Stimulated activated CD4-positive, alpha-beta T cell treated with anti-CD3 and anti-CD28 coated beads, Interleukin-12 subunit alpha, Interleukin-12 subunit beta, amount 100 ng/mL, for 24 hours (primary cell): Measurements from ENCODE around the gene RAB40C.

Source experiments
- DNase-seq, 2 experiments: peaks; one replicate each; pipeline ENCODE4 v3.0.0-alpha.2; 2020; ENCODE audit warnings: low read depth in 2 of 2

Gene RAB40C

DNA sequence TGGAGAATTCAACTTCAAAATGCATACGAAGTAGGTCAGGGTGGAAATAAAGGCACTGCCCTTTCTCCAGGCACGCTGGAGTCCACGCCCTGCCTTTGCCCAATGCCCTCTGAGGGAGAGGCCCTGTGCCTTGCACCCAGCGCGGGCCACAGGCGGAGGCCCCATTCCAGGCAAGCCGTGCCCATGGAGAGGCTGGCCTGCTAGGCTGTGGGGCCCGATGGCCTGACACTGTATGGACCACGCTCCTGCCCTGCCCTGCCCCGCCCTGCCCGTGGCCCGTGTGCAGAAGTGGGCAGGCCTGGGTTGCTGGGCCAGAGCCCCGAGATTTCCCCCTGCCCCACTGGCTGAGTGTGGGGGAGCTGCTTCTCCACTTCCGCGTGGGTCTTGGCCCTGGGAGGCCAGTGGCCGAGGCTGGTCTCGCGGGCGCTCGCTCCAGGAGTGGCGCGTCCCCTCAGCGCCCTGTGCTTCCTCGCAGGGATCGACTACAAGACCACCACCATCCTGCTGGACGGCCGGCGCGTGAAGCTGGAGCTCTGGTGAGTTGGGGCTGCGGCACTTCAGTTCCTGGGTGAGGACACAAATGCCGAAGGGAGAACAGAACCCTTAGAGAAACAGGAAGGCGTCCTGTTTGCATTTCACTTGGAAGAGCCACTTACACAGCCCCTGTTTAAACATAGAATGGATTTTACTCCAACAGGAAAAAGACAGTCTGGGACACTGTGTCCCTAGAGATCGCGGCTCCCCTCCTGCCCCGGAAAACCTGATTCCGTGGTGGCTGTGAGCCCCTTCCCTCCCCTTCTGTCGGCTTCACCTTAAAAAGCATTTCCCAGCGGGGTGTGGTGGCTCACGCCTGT lies 27.1 kb downstream of the RAB40C start:
- DNase-seq, result no peak

DNA sequence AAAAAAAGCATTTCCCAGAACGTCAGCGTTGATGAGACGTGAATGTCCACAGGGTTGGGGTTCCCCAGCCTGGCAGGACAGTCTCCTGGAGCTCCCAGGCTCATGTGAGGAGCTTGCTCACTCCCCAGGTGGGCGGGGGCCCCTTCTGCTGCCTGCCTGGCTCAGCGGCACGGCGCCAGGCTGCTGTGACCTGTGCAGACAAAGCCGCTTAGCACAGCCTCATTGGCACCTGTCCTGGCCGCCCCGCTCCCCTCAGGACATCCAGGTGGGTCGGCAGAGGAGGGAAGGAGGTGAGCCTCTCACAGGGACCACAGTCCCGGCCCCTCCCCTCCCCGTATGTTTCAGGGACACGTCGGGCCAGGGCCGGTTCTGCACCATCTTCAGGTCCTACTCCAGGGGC lies 28.0 kb downstream of the RAB40C start:
- DNase-seq, result no peak

DNA sequence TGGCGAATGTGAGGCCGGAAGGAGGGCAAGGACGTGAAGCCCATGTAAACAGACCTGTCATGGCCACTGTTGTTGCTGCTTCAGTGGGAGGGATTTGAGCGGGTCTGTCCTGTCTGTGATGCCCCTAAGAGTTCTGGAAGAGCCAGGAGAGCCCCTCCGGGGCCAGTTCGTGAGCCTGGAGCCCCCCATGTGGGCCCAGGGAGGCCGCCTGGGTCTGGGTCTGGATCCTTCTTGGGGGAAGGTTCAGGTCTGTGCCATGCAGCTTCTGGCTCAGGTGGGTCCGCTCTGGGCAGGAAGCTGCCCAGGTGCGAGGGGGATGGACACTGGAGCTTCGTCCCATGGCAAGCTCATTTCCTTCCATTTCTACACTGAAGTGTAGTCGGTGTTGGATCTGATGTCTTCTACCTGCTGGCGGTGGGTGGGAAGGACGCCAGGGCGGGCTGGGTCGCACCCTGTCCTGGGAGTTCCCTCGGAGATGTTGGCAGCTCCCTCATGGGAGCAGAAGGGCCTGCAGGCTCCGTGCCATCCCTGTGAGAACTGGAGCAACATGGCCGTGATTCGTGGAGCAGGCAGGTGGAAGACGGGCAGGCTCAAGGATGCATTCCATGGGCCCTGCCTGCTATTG lies 29.7 kb downstream of the RAB40C start:
- no peak for DNase-seq

DNA sequence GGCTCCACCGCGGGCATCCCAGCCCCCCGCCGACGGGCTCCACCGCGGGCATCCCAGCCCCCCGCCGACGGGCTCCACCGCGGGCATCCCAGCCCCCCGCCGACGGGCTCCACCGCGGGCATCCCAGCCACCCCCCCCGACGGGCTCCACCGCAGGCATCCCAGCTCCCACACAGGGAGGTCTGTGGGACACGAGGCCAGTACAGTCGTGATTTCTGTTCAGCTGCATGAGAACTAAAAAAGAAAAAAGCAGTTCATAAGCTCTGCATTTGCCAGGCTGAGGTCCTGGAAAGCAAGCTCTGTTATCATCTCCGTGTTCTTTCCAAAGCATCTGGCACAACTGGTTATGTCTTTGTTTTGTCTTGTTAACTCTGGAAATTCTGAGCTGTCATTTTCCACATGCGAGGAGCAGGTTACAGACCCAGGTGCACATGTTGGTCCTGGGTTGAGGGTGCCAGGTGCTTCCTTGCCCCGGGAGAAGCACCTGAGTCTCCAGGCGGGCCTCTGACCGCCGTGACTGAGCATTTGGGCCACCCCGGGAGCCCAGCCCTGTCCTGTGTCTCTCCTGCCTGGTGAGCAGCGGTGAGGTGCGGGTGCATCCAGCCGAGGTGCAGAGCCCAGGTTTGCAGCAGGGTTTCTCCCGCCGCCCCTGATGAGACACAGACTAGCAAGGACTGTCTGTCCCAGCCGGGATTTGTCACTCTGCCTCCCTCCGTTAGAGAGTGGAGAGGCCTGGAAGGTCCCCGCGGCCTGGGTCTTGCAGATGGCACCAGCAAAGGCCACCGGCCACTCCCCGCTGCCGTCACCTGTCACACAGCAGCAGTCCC lies 31.0 kb downstream of the RAB40C start:
- no peak for DNase-seq

DNA sequence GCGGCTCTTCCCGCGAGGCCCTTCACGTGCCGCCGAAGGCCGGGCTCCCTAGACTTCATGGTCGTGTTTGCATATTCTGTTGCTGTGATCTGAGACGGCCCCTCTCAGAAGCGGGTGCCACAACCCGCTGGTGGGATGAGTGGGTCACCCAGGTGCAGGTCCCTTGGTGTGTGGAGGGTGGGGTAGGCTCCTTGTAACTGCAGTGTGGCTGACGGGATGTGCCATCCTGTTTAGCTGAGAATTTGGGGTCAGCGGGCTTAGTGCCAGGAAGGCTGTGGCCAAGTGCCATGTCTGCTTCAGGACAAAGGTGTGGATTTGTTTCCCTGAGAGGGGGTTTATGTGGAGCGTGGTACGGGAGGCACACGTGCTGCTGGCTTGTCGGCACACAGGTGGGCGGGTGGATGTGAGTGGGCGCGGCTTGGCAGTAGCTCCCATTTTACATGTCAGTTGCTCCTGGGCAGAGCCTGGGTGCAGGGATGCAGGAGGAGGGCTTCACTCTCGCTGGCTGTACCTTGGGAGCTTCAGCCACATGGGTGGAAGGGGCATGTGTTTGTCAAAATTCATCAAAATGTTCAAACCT lies 31.8 kb downstream of the RAB40C start:
- DNase-seq, result no peak

DNA sequence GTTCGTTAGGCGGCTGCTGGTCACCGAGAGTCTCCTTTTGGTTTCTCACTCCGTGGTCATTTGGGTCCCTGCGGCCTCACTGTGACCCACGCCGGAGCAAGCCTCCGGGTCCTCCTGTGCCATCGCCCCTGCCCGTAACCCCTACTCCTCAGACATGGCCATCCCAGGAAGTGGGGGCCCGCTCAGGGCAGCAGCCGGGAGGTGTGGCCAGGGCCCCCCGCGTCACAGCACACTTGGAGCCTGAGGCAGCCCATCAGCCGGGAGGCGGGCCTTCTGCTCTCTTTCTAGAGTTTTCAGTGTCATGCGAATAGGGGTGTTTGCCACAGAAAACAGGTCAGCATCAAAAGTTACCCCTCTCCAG lies 33.0 kb downstream of the RAB40C start:
- DNase-seq, result no peak

DNA sequence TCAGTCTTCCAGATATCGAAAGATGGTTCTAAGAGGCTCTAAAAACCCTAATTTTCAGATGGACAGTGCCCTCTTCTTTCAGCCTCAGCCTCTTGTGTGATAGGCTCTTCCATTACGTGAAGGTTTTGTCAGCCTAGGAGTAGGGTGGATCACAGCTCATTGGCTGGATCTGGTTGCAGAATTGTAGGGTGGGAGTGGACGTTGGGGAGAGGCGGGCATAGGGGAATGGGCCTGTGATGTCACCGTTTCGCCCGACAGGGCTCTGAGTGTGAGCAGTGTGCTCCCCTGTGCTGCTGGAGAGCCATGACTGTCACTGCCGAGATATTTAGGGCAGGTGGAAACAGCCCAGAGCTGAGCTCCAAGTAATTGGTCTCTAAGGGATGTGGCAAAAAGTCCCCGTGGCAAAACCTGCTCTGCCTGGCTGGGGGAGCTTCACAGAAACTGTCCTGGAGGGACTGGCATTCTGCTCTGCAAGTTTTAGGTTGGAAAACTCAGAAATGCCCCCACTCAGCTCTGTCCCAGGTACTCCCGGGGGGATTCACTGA lies 34.7 kb downstream of the RAB40C start:
- DNase-seq, result no peak

DNA sequence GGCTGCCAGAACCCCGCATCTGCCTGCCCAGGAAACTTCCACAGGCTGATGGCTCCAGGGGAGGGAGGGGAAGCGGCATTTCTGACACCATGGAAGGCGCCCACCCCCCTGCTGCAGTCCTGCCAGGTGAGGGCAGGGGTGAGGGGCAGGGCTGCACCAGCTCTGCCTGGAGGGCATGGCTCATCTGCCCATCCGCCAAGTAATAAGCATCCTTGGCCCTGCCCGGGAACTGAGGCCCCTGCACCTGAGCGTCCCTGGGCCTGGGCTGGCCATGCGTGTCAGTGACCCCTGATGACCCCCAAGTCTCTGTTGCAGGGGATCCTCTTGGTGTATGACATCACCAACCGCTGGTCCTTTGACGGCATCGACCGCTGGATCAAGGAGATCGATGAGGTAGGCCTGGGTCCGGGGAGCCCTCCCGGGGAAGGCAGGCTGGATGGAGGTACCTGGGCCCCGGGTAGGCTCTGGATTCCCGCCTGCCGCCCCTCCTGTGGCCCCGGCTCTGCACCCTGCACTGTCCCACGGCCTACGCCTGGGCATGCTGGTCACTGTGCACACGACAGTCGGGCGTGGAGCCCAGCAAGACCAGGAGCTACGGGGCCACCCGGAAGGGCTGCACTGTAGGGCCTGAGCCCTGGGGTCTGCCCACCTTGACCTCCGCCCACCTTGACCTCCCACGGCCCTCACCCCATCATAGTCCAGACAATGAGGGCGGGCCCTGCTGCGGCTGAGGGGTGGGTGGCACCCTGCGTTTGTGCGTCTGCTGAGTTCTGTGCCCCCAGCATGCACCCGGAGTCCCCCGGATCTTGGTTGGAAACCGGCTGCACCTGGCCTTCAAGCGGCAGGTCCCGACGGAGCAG lies 35.5 kb downstream of the RAB40C start:
- no peak for DNase-seq

DNA sequence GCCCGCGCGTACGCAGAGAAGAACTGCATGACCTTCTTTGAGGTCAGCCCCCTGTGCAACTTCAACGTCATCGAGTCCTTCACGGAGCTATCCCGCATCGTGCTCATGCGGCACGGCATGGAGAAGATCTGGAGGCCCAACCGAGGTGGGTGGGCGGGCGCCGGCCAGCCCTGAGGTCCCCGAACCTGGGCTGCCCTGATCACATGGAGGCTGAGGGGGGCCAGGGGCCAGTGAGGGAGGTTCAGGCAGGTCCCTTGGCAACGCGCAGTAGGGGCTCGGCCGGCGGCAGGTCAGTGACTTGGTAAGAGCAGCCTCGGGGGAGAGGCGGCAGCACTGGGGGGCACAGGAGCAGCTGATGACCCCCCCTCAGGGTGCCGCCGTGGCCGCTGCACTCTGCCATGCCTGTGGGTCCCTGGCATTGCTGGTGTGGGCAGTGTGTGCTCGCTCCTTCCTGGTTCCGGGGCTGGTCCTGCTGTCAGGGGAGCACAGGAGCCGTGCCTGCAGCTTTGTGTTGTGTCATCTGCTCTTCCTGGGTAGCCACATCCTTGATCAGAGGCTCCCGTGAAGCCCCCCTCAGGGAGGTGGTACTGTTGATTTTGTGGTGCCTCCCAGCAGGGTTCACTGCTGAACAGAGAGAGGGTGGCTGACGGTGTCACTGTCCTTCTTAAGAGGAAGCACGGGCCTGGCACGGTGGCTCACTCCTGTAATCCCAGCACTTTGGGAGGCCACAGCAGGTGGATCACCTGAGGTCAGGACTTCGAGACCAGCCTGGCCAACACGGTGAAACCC lies 36.3 kb downstream of the RAB40C start:
- no peak for DNase-seq

DNA sequence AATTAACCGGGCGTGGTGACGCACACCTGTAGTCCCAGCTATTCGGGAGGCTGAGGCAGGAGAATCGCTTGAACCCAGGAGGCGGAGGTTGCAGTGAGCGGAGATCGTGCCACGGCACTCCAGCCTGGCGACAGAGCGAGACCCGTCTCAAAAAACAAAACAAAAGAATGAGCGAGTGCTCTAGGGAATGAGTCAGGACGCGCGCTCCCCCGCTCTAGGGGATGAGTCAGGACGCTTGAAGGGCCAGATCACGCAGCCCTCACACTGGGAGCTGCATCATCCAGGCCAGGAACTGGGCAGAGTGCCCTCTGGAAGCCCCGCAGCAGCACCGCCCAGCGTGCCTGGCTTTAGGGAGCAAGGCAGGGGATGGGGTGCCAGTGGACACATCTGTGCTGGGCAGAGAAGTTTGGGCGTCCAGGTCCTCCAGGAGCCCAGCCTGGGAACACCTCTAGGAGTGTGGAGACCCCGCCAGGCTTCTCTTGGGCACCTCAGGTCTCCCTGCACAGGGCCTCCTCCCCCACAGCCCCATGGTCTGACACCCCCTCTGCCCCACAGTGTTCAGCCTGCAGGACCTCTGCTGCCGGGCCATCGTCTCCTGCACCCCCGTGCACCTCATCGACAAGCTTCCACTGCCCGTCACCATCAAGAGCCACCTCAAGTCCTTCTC lies 37.1 kb downstream of the RAB40C start:
- DNase-seq, result no peak

DNA sequence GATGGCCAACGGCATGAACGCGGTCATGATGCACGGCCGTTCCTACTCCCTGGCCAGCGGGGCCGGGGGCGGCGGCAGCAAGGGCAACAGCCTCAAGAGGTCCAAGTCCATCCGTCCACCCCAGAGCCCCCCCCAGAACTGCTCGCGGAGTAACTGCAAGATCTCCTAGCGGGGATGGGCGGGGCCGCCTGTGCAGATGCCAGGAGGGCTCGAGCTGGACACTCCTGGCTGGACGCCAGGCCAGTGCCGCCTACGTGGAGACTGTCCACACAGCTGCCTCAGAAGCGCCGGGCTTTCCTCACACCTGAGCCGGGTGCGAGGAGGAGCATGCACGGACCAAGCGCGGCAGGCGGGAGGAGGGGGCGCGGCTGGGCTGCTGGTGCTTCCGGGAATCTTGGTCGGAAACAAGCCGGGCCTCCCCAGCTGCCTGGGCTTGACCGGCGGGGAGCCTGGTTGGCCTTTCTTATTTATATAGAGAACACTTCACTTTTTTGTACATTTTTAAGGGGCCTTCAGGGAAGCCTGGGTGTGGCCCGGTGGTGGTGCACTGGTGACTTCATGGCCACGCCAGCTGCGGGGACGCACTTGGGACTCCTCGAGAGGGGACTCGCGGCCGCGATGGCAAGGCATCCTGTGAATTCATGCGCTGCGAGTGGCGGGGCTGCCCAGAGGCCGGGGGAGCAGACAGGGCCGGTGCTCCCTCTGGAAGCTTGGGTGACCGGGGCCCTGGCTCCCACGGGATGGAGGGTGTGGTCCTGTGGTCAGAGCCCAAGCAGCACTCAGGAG lies 37.8 kb downstream of the RAB40C start:
- DNase-seq, result no peak

DNA sequence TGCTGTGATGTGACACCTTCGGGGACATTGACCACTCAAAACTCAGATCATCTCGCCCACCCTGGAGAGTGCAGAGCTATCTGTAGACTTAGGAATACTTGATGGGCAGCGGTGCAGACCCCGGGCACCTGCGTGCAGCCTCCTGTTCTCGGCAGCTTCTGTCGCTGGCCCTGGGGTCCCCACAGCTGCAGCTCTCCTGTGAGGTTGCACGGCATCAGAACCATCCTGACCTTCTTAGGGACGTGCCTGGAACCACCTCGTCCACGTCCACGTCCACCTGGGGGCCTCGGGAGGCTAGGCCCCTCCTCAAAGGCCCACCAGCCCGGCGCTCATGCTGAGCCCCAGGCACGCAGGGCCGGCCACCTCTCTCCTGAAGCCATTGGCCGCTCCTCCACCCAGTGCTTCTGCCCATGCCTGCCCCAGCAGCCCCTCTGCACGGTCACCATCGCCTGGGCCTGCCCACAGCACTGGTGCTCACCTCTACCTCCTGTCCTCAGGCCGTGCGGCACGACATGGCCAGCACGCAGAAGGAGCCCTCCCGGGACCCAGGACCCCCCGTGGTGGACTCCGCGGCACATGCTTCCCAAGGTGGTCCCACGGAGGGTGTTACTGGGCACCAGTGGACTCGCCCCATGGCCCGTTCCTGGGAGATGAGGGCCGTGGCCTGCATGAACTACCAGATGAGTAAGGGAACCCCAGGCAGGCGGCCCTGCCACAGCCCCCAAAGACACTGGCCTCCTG lies 38.6 kb downstream of the RAB40C start:
- DNase-seq, result no peak

DNA sequence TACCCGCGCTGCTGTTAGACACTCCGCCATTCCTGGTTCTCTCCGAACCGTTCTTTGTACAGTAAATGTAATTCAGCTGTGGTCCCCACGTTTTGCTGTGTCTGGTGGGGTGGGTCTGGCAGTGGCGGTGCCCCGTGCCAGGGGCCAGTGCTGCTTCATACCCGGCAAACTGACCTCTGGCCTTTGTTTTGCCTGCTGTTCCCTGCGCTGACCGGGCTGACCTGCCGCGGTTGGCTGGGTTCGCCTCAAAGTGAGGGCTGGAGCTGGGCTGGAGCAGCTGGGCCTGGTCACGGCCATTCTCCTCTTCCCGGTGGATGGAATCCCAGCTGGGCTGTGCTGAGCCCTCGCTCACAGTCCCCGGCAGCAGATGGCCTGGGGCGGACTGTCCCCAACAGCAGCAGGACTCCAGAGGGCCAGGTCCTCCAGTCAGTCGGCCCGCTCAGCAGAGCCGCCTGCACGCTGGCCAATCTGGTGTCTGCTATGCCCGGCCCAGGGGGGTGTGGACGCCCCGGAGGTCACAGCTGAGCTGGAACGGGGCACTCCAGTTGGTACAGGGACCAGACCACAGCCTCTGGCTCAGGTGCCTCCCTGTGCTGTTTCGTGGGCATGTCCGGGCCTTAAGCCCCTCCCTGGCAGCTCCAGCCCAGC lies 39.4 kb downstream of the RAB40C start:
- DNase-seq, result no peak

DNA sequence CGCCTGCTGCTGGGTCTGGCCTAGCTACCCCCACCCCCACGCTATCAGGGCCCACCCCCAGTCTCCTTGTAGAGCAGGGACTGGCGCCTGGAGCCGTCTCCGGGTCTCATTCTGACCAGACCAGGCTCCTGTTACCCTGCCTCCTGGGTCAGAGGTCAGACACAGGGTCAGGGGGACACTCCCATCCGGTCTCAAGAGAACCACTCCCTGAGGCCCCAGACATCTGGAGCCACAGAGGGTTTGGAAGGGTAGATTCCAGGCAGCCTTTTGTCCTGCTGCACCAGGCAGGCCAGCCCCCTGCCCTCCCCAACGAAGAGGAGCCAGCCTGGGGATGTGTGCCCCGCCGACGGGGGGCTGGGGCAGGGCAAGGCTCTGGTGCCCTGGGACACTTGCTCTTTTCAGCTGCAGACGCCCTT lies 40.0 kb downstream of the RAB40C start:
- no peak for DNase-seq

DNA sequence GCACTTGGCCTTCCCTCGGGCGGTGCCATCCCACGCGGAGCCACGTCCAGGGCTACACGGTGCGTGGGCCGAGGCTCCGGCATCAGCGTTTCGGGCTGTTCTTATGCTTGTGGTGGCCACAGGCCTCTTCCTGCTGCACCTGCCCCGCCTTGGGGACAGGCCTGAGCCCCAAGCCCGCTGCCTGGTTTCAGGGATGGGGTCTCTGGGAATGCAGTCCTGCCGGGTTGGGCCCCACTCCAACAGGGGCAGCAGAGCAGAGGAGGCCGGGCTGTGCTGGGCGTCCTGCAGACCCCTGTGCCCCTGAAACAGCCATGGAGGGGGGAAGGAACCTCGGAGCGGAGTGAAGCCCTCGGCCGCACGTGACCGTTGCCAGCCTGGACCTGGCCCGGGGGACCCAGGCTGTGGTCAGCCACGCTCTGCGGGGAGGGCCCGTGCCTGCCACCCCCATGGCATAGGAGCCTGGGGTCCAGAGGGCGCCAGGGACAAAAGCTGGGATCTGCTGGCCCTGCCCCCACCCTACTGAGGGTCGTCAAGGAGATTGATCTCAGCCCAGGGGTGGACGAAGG lies 40.5 kb downstream of the RAB40C start:
- no peak for DNase-seq

DNA sequence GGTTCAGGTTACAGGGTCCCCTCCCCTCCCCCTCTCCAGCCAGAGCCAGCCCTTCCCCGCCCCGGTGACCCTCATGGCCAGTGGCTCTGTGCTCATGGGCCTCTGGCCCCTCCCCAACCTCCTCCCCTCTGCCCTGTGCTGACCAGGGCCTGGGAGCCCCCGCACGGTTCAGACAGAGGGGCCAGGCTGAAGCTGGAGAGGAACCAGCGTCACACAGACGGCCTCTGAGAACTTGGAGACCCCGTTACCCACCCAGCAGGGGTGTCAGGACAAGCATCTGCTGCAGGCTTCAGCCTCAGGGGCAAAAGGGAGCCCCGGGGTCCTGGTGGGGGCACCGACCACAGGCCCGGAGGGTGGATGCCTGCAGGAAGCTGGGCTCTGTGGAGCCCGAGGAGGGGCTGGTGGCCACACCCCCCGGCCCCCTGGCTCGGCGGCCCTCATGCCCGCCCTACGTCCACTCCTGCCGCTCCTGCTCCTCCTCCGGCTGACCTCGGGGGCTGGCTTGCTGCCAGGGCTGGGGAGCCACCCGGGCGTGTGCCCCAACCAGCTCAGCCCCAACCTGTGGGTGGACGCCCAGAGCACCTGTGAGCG lies 41.0 kb downstream of the RAB40C start, which contains the start of gene WFIKKN1:
Gene WFIKKN1 (plus strand): TSS at position 171 of the 591 bp plus-strand sequence. CDS start 269 bp downstream, at position 440.
- no peak for DNase-seq
